ENCODE data around the gene KCNJ3.
"Not testable (repeated sequence)": the region's sequence is repeated elsewhere in the genome, so short reads cannot be mapped to it uniquely, and the experiment has no call there.

Gene KCNJ3

GRCh38 chr2:154849482-154849881, 151.0 kb downstream of the KCNJ3 start:
- no peak for DNase-seq

GRCh38 chr2:154850532-154850931, 152.0 kb downstream of the KCNJ3 start:
- no peak for DNase-seq

DNA sequence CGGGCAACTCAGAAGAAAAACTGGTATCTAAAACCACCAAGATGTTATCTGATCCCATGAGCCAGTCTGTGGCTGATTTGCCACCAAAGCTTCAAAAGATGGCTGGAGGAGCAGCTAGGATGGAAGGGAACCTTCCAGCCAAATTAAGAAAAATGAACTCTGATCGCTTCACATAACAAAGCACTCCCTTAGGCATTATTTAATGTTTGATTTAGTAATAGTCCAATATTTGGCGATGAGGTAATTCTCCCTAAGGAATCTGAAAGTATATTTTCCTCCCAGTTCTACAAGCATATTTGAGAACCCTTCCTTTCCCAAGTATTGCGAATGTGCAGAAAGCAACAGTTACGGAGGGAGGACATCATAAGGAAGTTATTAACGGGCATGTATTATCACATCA, 156.6 kb downstream of the KCNJ3 start:
- no peak for DNase-seq

DNA sequence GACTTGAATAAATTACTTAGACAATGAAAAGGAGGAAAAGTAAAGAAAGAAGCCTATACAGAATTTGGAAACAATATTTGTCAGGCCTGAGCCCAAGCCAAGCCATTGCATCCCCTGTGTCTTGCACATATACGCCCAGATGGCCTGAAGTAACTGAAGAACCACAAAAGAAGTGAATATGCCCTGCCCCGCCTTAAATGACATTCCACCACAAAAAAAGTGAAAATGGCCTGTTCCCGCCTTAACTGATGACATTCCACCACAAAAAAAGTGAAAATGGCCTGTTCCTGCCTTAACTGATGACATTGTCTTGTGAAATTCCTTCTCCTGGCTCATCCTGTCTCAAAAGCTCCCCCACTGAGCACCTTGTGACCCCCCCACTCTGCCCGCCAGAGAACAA, 168.7 kb downstream of the KCNJ3 start:
- DNase-seq, result not testable (repeated sequence)

DNA sequence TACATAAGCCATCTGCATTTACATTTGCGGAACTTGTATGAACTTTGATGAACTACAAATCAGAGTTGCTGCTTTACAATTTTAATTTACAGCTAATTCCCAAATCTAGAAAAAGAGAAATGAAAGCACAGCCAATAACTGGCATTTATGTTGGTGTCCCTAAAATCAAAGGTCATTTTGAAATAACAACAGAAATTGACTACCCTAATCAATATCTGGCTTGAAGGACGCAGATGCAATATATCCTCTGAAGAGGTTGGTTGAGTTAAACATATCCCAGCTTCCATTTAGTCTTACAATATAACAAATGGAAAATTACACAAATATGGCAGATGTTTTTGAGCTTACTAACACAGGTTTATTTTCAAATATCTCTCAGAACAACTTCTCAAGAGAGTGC, 177.5 kb downstream of the KCNJ3 start:
- DNase-seq, result no peak

DNA sequence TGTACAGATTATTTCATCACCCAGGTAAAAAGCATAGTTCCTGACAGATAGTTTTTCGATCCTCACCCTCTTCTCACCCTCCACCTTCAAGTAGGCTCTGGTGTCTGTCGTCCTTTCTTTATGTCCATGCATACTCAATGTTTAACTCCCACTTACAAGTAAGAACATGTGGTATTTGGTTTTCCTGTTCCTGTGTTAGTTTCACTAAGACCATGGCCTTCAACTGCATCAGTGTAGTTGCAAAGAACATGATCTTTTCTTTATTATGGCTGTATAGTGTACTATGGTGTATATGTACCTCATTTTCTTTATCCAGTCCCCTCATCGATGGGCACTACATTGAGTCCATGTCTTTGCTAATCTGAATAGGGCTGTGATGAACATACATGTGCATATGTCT, 184.2 kb downstream of the KCNJ3 start:
- DNase-seq, result no peak

- DNase-seq, result no peak
These were observed 187.8 kb downstream of the KCNJ3 start for GRCh38 chr2:154886316-154886715.

DNA sequence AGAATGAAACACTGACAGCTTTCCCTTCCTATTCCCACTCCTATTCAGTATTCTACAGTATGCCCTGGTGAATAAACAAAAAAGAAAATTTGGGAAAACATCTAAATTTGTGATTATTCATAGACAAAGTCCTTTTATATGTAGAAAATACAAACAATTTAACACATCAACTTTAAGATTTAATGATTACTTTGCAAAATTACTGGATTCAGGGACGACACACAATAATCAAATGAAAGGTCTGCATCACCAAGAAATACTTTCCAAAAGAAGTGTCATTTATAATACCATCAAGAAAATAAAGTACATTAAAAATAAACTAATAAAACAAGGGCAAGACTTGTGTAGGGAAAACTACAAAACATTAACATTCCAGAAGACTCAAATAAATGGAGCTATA, 199.8 kb downstream of the KCNJ3 start:
- DNase-seq, result no peak

DNA sequence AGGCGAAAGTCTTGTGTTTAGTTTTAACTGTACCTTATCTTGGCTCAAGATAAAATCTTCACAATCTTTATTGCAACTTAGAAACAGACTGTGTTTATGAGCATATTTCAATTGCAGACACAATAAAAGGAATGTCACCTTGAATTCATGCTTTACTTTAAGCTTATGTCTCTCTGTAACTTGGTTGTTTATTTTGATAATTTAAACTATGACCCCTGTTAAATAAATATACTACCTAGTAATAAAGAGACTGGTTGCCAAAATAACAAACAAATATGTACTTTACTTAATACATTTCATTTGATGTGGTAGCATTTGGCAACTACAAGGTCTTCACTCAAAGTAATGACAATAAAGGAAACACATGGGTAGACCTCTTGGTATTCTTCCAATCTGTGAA, 202.6 kb downstream of the KCNJ3 start:
- no peak for DNase-seq

All from SHP77 treated with DMSO at 0.1 percent for 48 hours (cell line).